Measurements from ENCODE around the gene UNC13D. TPM values are rescaled to one million over a fixed set of nuclear protein-coding genes. Genes with fewer than 3 reads are reported as not detected.

UNC13D gene
- total and polyA plus RNA-seq, 7 donors = 4.3 to 61.9 (median 10.2) TPM

DNA sequence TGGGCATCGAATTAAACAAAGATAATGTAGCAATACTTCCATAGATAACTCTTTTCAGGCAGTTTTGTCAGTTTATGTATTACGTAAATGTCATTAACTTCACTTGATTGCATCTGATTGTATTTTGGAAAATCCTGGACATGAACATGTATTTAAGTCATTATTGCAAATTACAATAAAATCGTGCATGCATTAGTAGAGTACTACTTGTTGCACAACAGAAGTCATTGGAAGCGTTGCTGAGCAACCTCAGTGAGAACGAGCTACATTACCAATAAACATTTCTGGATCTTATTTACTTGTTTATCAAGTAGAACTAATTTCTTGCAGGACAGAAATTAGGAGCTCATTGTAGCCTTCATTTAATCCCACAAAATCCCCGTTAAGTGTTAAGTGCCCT lies 53.0 kb downstream of the UNC13D start:
- TF ChIP-seq POLR2AphosphoS5 (IDR thresholded peaks at IDR 0.05) (no peak), EP300 (IDR thresholded peaks at IDR 0.05) (no peak), POLR2A (IDR thresholded peaks at IDR 0.05) (no peak)
- TF ChIP-seq, protein P1, sequence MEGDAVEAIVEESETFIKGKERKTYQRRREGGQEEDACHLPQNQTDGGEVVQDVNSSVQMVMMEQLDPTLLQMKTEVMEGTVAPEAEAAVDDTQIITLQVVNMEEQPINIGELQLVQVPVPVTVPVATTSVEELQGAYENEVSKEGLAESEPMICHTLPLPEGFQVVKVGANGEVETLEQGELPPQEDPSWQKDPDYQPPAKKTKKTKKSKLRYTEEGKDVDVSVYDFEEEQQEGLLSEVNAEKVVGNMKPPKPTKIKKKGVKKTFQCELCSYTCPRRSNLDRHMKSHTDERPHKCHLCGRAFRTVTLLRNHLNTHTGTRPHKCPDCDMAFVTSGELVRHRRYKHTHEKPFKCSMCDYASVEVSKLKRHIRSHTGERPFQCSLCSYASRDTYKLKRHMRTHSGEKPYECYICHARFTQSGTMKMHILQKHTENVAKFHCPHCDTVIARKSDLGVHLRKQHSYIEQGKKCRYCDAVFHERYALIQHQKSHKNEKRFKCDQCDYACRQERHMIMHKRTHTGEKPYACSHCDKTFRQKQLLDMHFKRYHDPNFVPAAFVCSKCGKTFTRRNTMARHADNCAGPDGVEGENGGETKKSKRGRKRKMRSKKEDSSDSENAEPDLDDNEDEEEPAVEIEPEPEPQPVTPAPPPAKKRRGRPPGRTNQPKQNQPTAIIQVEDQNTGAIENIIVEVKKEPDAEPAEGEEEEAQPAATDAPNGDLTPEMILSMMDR (IDR thresholded peaks at IDR 0.05) = no peak
- Histone ChIP-seq H3K36me3 (peaks cover 0 to 15% (median 0%) of the 10 kb centered on the region in 4 donors), H3K27ac (no peak overlapping the region), H3K4me1 (peaks cover 0 to 17% (median 11%) of the 10 kb centered on the region in 4 donors), H3K9me3 (no peaks in the 10 kb centered on the region), H3K27me3 (no peaks in the 10 kb centered on the region), H3K4me3 (no peak overlapping the region)
- intact Hi-C loops (cut with DNase I) = no loop called here
- no peak for DNase-seq
- WGBS, 2 donors = 86 to 90% methylated on average over 6 of the region's 6 CpGs

DNA sequence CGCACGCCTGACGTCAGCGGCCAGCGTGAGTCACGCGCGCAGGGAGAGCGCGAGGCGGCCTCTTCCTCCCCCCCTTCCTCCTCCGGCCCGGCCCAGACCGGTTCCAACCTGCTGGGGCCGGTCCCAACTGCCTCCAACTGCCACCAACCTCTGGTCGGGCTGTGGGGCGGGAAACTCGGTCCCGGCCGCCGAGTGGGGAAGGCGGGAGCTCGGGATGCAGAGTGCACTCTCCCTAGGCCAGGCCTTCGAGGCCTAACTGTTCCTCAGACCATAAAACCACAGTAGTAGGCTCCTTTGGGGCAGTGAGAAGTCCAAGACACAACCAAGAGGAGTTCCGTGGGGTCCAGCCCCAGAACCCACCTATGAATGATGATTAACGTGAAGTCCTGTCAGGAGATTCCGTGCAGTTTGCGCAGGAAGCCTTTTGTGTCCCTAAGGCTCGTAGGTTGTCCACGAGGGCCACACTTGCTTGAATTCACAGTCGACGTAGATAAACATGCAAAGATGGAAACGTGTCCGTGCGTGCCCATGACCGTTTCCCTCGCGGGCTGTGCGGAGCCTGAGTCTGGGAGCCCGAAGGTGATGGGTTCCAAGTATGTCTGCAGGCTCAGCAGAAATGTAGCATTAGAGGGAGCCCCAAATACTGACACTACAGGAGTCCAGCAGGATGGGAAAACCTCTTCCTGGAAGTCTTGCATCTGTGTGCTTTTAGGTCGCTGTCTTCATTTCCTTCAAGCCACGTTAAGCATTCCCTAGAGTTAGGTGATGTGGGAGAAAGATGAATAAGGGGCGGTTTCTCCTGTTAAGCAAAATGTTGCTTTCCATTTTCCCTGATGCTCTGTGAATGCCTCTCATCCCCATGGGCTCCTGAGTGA lies 59.0 kb downstream of the UNC13D start:
- 15 to 32% methylated on average over 43 of the region's 43 CpGs for WGBS, 2 donors
- peaks cover 0 to 46% (median 33%) of the 10 kb centered on the region in 4 donors for H3K4me1 ChIP-seq

DNA sequence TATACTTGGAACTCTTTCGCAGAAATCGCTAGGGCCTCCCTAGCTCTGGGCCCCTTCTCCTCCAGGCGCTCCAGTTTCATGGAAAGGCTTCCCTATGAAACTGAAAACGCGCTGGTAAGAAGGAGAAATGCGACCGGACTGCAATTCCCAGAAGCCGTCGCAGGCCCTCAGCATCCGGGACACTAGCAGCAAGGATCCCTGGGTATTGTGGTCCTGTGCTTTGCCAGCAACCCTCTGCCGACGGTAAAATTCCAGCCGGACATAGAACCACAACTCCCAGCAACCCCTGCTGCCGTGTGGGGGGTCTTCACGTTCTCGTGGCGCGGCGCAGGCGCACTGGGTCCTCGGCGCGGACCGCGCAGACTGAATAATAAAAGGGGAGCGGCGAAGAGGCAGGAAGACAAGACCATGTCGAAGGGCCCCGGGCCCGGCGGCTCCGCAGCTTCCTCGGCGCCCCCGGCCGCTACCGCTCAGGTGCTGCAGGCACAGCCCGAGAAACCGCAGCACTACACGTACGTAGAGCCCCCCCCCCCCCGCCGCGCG lies 59.7 kb downstream of the UNC13D start, which contains the start of gene UNK:
Gene UNK, plus strand, starts transcription at position 334 of the 543 bp plus-strand sequence. Its CDS starts 75 bp downstream, at position 409.
- H3K9me3 ChIP-seq = no peaks in the 10 kb centered on the region
- peak; percentile 100 for DNase-seq
- H3K4me3 ChIP-seq = peak within 1 kb of the TSS; percentile 74 to 85 (median 78)
- H3K27me3 ChIP-seq = no peaks in the 10 kb centered on the region
- WGBS, 2 donors = 0% methylated on average over 45 of the region's 45 CpGs
- H3K4me1 ChIP-seq = peaks cover 0 to 49% (median 33%) of the 10 kb centered on the region in 4 donors
- H3K27ac ChIP-seq = peak within 1 kb of the TSS; percentile 95 to 99 (median 97)
- H3K36me3 ChIP-seq = no peaks in the 10 kb centered on the region
- intact Hi-C loops (cut with DNase I) = loop anchor here (1.0 to 5.0 kb wide), 3 partner anchors 43 to 93 kb away; partner anchors contain the start of genes TRIM47 and WBP2
- TF ChIP-seq POLR2AphosphoS5 (IDR thresholded peaks at IDR 0.05) (peak; percentile 89 to 94 (median 92)), EP300 (IDR thresholded peaks at IDR 0.05) (peak in 1 of 4 donors; percentile 81), POLR2A (IDR thresholded peaks at IDR 0.05) (peak; percentile 43 to 76)
- TF ChIP-seq, protein P1 (IDR thresholded peaks at IDR 0.05) = no peak

More for the DNA sequence above, 59.0 kb downstream of the UNC13D start:
- peak overlapping the region; percentile 74 to 85 (median 78) for H3K4me3 ChIP-seq
- H3K36me3 ChIP-seq = no peaks in the 10 kb centered on the region
- peak; percentile 93 to 99 (median 98) for TF ChIP-seq EP300 (IDR thresholded peaks at IDR 0.05)
- TF ChIP-seq, protein P1 (IDR thresholded peaks at IDR 0.05) = no peak
- TF ChIP-seq POLR2A (IDR thresholded peaks at IDR 0.05) = peak; percentile 67 to 81
- peak; percentile 92 to 96 (median 94) for TF ChIP-seq POLR2AphosphoS5 (IDR thresholded peaks at IDR 0.05)
- intact Hi-C loops (cut with DNase I) = loop anchor here (1.0 to 2.0 kb wide), 2 partner anchors 42 to 70 kb away; partner anchors contain the start of gene WBP2
- no peaks in the 10 kb centered on the region for H3K27me3 ChIP-seq
- peak overlapping the region; percentile 95 to 99 (median 97) for H3K27ac ChIP-seq
- peak; percentile 96 for DNase-seq
- no peaks in the 10 kb centered on the region for H3K9me3 ChIP-seq

DNA sequence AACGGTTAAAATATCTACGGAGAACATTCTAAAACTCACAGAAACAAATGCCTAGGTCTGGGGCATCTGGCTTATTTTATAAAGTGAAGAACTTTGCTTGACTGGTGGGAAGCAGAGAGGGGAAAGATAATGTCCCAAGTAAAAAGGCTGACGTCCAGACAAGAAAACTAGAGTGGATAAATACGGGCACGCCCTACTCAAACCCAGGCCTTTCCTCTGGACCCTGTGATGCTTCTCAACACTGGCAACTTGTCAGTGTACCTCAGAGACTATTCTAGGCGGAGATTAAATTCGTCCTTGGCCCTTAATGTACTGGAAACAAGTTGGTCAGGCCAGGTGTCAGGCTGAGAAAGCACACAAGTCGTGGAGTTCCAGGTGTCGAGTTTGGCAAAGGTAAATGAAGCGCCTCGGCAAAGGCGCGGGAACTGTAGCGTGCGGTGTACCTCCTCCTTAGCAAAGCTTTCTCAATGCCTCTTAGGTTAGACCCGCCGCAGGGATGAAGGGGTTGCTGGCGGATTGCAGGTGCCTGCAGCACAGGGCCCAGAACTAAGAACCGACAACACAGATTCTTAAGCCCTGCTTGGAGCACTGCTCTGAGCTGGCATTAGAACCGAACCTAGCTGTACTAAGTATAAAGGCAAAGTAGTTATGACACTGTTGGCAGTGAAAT lies 60.3 kb downstream of the UNC13D start:
- TF ChIP-seq POLR2A (IDR thresholded peaks at IDR 0.05) (no peak), EP300 (IDR thresholded peaks at IDR 0.05) (no peak), POLR2AphosphoS5 (IDR thresholded peaks at IDR 0.05) (no peak)
- peaks cover 2 to 4% (median 3%) of the 10 kb centered on the region in 4 donors for H3K36me3 ChIP-seq
- peaks cover 0 to 49% (median 33%) of the 10 kb centered on the region in 4 donors for H3K4me1 ChIP-seq
- H3K27me3 ChIP-seq = no peaks in the 10 kb centered on the region
- intact Hi-C loops (cut with DNase I) = loop anchor here (2.0 to 5.0 kb wide), 2 partner anchors 71 to 93 kb away; partner anchors contain the start of genes TRIM47 and WBP2
- H3K27ac ChIP-seq = peak overlapping the region; percentile 95 to 99 (median 97)
- DNase-seq = peak; percentile 75
- no peaks in the 10 kb centered on the region for H3K9me3 ChIP-seq
- peak overlapping the region; percentile 20 to 80 (median 74) for H3K4me3 ChIP-seq
- WGBS, 2 donors = 62 to 66% methylated on average over 20 of the region's 20 CpGs

Measured in sigmoid colon (tissue), 7 donors.